HUES64 (cell line): ENCODE data around the gene FOXP1.

Source experiments
- H3K27ac ChIP-seq: 2 replicates; pipeline ENCODE4 v1.7.0; 2013; ENCODE audit warnings: low read depth, low read length, inconsistent platforms
- H3K27me3 ChIP-seq: 2 replicates; pipeline ENCODE4 v1.6.1; 2013; ENCODE audit warnings: mild to moderate bottlenecking, low read length; ENCODE audit not compliant: insufficient read depth
- H3K36me3 ChIP-seq: 2 replicates; pipeline ENCODE4 v1.6.1; 2013; ENCODE audit warnings: mild to moderate bottlenecking, low read length; ENCODE audit not compliant: insufficient read depth
- H3K4me1 ChIP-seq: 2 replicates; pipeline ENCODE4 v1.6.1; 2013; ENCODE audit warnings: mild to moderate bottlenecking, low read length, moderate library complexity; ENCODE audit not compliant: insufficient read depth
- H3K4me3 ChIP-seq: 2 replicates; pipeline ENCODE4 v1.5.1; 2013; ENCODE audit warnings: mild to moderate bottlenecking, low read length, moderate library complexity
- H3K9ac ChIP-seq: 2 replicates; pipeline ENCODE4 v1.6.1; 2013; ENCODE audit warnings: mild to moderate bottlenecking, low read depth, low read length
- H3K9me3 ChIP-seq: 2 replicates; pipeline ENCODE4 v1.6.1; 2013; ENCODE audit warnings: low read depth, low read length; ENCODE audit not compliant: insufficient read depth
- WGBS: fragments of 150-250, 120-280 bp; methylation state at CpG from one replicate; pipeline ENCODE4 v1.1.7; 2013; ENCODE audit warnings: missing lambda C conversion rate; 5-methylcytosine and 5-hydroxymethylcytosine counted together

FOXP1 gene

DNA sequence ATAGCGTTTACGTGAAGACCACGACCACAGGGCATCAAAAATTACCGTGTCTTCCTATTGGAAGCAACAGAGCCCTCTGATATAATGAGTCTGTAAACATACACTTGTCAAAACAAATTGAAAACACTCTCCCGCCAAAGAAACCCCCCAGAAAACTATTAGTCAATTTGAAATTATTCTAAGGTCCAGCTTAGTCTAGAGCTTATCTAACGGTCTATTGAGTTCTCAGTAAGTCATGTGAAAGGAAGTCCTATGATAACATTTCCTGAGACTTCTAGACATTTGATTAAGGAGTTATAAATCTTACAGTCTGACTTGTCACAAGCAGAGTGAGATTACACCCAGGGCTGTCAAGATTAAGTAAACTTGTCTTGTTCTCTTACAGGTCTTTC lies 356.3 kb downstream of the FOXP1 start:
- H3K27ac ChIP-seq = no peak overlapping the region
- no peaks in the 10 kb centered on the region for H3K9me3 ChIP-seq
- WGBS = 92% methylated on average over 6 of the region's 6 CpGs
- no peak overlapping the region for H3K4me3 ChIP-seq
- H3K4me1 ChIP-seq = peaks cover 22% of the 10 kb centered on the region
- no peaks in the 10 kb centered on the region for H3K36me3 ChIP-seq
- H3K27me3 ChIP-seq = no peaks in the 10 kb centered on the region
- no peak overlapping the region for H3K9ac ChIP-seq

- Histone ChIP-seq H3K9ac (no peak overlapping the region), H3K4me3 (no peak overlapping the region)
- WGBS = 94% methylated on average over 21 of the region's 21 CpGs
Observed at GRCh38 chr3:71226565-71227269, 356.8 kb downstream of the FOXP1 start.

GRCh38 chr3:71225951-71226564 lies 357.5 kb downstream of the FOXP1 start:
- Histone ChIP-seq H3K27me3 (no peaks in the 10 kb centered on the region), H3K4me3 (no peak overlapping the region), H3K4me1 (peaks cover 22% of the 10 kb centered on the region), H3K27ac (no peak overlapping the region), H3K9ac (no peak overlapping the region), H3K9me3 (no peaks in the 10 kb centered on the region), H3K36me3 (no peaks in the 10 kb centered on the region)
- WGBS = 91% methylated on average over 4 of the region's 4 CpGs

More at GRCh38 chr3:71226565-71227269, 356.8 kb downstream of the FOXP1 start:
- no peak overlapping the region for H3K27ac ChIP-seq
- H3K9me3 ChIP-seq = no peaks in the 10 kb centered on the region
- no peaks in the 10 kb centered on the region for H3K36me3 ChIP-seq
- peaks cover 22% of the 10 kb centered on the region for H3K4me1 ChIP-seq
- H3K27me3 ChIP-seq = no peaks in the 10 kb centered on the region

DNA sequence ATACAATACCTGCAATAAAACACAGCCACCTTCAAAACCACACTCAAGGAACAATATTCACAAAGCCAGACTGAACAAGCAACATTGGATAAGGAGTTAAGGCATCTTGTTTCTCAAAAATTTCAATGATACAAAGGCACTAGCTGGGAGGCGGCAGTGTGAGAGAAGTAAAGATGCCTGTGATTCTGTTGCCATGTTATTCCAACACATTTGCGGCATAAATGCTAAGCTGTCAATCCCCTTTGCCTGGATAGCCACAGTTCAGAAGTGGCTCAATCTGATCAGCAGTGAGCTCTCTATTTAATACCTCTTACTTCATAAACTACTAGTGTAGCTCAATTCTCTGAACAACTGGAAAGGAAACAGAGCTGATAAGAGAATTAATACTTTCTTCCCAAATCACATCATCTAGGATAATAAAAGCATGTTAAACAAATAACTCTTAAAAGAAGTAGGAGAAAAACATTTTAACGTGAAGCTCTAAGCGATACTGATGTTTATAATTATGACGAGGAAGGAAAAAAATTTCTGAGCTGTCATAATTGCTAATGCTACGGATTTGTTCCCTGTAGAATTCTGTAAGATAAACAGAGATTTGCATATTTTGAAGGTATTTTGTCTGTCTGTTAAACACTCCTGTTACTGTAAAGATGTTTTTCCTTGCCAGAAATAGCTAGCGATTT lies 358.4 kb downstream of the FOXP1 start:
- WGBS = 95% methylated on average over 6 of the region's 7 CpGs
- Histone ChIP-seq H3K9me3 (no peaks in the 10 kb centered on the region), H3K27me3 (no peaks in the 10 kb centered on the region), H3K9ac (no peak overlapping the region), H3K36me3 (no peaks in the 10 kb centered on the region), H3K4me1 (peaks cover 14% of the 10 kb centered on the region), H3K4me3 (no peak overlapping the region), H3K27ac (no peak overlapping the region)

DNA sequence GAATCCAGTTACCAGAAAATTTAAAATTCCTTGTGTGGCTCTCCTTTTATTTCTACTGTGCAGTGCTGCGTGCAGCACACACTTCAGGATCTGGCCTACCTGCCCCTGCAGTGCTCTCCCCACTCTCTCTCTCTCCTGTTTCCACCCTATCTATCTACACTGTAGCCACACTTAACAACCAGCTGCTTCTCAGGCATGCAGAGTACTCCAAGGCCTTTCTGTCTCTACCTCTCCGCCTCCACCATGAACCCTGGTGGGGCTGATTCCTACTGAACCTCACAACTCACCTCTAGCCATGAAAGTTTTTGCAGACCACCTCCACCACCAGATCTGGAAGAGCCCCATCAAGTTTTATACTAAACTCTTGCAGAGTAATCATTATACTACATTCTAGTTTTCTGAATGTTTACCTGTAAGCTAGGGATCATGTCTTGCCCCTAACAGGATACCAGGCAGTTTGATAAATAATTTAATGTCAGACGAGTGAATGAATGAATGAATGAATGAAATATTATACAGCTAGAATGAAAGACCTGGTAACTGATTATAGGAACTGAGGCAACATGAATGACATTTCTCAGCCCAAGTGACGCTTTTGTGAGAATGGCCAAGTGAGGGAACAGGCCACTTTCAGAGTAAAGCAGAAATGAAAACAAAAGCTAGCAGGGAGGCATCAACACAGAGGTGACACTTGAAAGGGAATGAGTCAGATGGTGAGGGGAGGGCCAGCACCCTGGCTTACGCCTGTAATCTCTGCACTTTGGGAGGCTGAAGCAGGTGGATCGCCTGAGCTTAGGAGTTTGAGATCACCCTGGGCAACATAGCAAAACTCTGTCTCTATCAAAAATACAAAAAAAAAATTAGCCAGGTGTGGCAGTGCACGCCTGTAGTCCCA lies 363.5 kb downstream of the FOXP1 start:
- H3K27me3 ChIP-seq = no peaks in the 10 kb centered on the region
- H3K4me3 ChIP-seq = no peak overlapping the region
- no peak overlapping the region for H3K9ac ChIP-seq
- WGBS = 92% methylated on average over 7 of the region's 7 CpGs
- H3K36me3 ChIP-seq = no peaks in the 10 kb centered on the region
- peaks cover 25% of the 10 kb centered on the region for H3K4me1 ChIP-seq
- no peaks in the 10 kb centered on the region for H3K9me3 ChIP-seq
- H3K27ac ChIP-seq = no peak overlapping the region

GRCh38 chr3:71218508-71218907 lies 365.0 kb downstream of the FOXP1 start:
- H3K27ac ChIP-seq = no peak overlapping the region
- H3K4me3 ChIP-seq = no peak overlapping the region
- 90% methylated on average over 5 of the region's 5 CpGs for WGBS
- H3K27me3 ChIP-seq = no peaks in the 10 kb centered on the region
- H3K9ac ChIP-seq = no peak overlapping the region
- H3K9me3 ChIP-seq = no peaks in the 10 kb centered on the region
- H3K36me3 ChIP-seq = no peaks in the 10 kb centered on the region
- peaks cover 25% of the 10 kb centered on the region for H3K4me1 ChIP-seq

GRCh38 chr3:71217640-71218222 lies 365.8 kb downstream of the FOXP1 start:
- Histone ChIP-seq H3K9ac (no peak overlapping the region), H3K27me3 (no peaks in the 10 kb centered on the region), H3K27ac (no peak overlapping the region), H3K4me3 (no peak overlapping the region), H3K36me3 (no peaks in the 10 kb centered on the region), H3K9me3 (no peaks in the 10 kb centered on the region), H3K4me1 (peaks cover 25% of the 10 kb centered on the region)
- 79% methylated on average over 7 of the region's 8 CpGs for WGBS

DNA sequence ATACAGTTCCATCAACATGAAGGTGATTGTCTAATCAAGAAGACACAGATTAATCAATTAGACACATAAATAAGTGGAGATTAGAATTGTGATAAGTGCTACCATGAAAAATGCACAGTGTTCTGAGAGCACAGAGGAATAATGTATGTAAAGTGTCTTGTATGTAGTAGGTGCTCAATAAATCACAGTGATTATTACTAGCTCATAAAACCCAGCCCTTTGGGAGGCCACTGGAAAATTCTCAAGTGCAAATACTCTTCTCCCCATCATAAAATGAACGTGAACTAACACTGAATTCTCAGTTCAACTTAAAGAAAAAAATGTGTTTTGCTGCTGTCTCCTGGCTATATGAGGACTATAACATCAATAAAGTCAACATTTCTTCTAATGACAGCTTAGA lies 368.2 kb downstream of the FOXP1 start:
- 87% methylated on average over 1 of the region's 1 CpG for WGBS
- H3K27me3 ChIP-seq = no peaks in the 10 kb centered on the region
- H3K9me3 ChIP-seq = no peaks in the 10 kb centered on the region
- H3K4me1 ChIP-seq = peaks cover 28% of the 10 kb centered on the region
- H3K27ac ChIP-seq = no peak overlapping the region
- no peak overlapping the region for H3K9ac ChIP-seq
- H3K4me3 ChIP-seq = no peak overlapping the region
- no peaks in the 10 kb centered on the region for H3K36me3 ChIP-seq

GRCh38 chr3:71214797-71215196 lies 368.7 kb downstream of the FOXP1 start:
- H3K4me3 ChIP-seq = no peak overlapping the region
- WGBS = 92% methylated on average over 1 of the region's 1 CpG
- no peak overlapping the region for H3K27ac ChIP-seq
- H3K9me3 ChIP-seq = no peaks in the 10 kb centered on the region
- no peaks in the 10 kb centered on the region for H3K36me3 ChIP-seq
- H3K27me3 ChIP-seq = no peaks in the 10 kb centered on the region
- H3K4me1 ChIP-seq = peaks cover 29% of the 10 kb centered on the region
- H3K9ac ChIP-seq = no peak overlapping the region

DNA sequence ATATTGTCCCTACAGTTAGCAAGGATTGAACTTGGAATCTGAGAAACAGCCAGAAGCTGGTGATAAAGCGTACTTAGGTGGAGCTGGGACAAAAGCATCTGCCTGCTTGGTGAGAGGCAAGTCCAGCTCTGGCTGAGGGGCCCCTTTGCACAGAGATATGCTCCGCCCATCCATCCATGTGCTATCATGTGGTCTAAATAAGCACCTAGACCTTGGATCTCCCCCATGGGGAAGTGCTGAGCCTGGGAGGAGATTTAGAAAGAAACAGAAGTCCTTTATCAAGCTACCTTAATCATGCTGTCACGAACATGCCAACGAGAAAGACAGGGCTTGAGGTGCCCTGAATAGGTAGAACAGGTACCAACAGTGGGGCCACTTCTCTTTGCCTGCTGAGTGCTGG lies 369.5 kb downstream of the FOXP1 start:
- H3K27me3 ChIP-seq = no peaks in the 10 kb centered on the region
- H3K9ac ChIP-seq = no peak overlapping the region
- H3K27ac ChIP-seq = no peak overlapping the region
- H3K4me3 ChIP-seq = no peak overlapping the region
- no peaks in the 10 kb centered on the region for H3K36me3 ChIP-seq
- WGBS = 72% methylated on average over 4 of the region's 4 CpGs
- peaks cover 32% of the 10 kb centered on the region for H3K4me1 ChIP-seq
- H3K9me3 ChIP-seq = no peaks in the 10 kb centered on the region
